A673 (cell line): Measurements from ENCODE around the gene CREB3L4. TPM values are rescaled to one million over a fixed set of nuclear protein-coding genes. Genes with fewer than 3 reads are reported as not detected.

Experiments
- BruUV-seq: library from RNA; stranded (reverse); fragments of 400-500 nt; replicated peaks from 2 replicates; lab custom pipeline; 2021; lab: Mats Ljungman, UMichigan
- CTCF ChIA-PET: fragments of 300-600 bp; sonication (Branson Sonifier 250); formaldehyde crosslinking; loops from one replicate; lab custom pipeline; 2022; ENCODE audit warnings: antibody characterized with exemption; lab: Charles Lee
- POLR2A ChIA-PET: fragments of 300-600 bp; sonication (Branson Sonifier 250); formaldehyde crosslinking; loops from one replicate; lab custom pipeline; 2022; ENCODE audit warnings: antibody characterized with exemption; ENCODE audit not compliant: low non-redundant PET; lab: Charles Lee
- DNase-seq: peaks from one replicate; pipeline ENCODE4 v3.0.0-alpha.2; 2015; ENCODE audit warnings: low spot score
- H3K27ac ChIP-seq: fragments of 200-600 bp; sonication (generic); 2 replicates; pipeline ENCODE4 v1.5.1; 2016; ENCODE audit warnings: mixed run types, low read depth, mild to moderate bottlenecking, mixed read lengths, antibody characterized with exemption, low read length; ENCODE audit not compliant: poor library complexity, severe bottlenecking
- H3K27me3 ChIP-seq: fragments of 200-600 bp; sonication (generic); replicated peaks from 2 replicates; pipeline ENCODE4 v1.6.1; 2017; ENCODE audit warnings: mixed run types, low read depth, mild to moderate bottlenecking, mixed read lengths, antibody characterized with exemption, low read length; ENCODE audit not compliant: insufficient read depth, poor library complexity
- H3K36me3 ChIP-seq: fragments of 200-600 bp; sonication (generic); 2 replicates; pipeline ENCODE4 v1.6.1; 2016; ENCODE audit warnings: mixed run types, mild to moderate bottlenecking, mixed read lengths, antibody characterized with exemption, low read length; ENCODE audit not compliant: insufficient read depth, poor library complexity, severe bottlenecking
- H3K4me1 ChIP-seq: fragments of 200-600 bp; sonication (generic); 2 replicates; pipeline ENCODE4 v1.6.1; 2017; ENCODE audit warnings: mixed run types, mild to moderate bottlenecking, mixed read lengths, antibody characterized with exemption, low read length; ENCODE audit not compliant: insufficient read depth, poor library complexity, severe bottlenecking
- H3K4me3 ChIP-seq: fragments of 200-600 bp; sonication (generic); 2 replicates; pipeline ENCODE4 v1.5.1; 2016; ENCODE audit warnings: low read depth, mixed run types, mild to moderate bottlenecking, mixed read lengths, low read length; ENCODE audit not compliant: poor library complexity, severe bottlenecking
- H3K9me3 ChIP-seq: fragments of 200-600 bp; sonication (generic); 2 replicates; pipeline ENCODE4 v1.6.1; 2016; ENCODE audit warnings: mixed run types, low read depth, mild to moderate bottlenecking, mixed read lengths, antibody characterized with exemption, low read length; ENCODE audit not compliant: poor library complexity, severe bottlenecking
- EZH2 ChIP-seq: fragments of 200-600 bp; sonication (generic); IDR thresholded peaks from 2 replicates; pipeline ENCODE4 v1.6.1; 2017; ENCODE audit warnings: borderline replicate concordance, low read depth, mild to moderate bottlenecking, mixed read lengths, antibody characterized with exemption, low read length; ENCODE audit not compliant: poor library complexity, severe bottlenecking
- intact Hi-C: fragments of 100-400 bp; cut with micrococcal nuclease; formaldehyde crosslinking; loops from one replicate; pipeline ENCODE4 v1.10.0; 2022; ENCODE audit not compliant: unreplicated experiment
- total RNA-seq: library from RNA; stranded (reverse); gene quantifications from 2 replicates; pipeline ENCODE4 v1.2.3, GENCODE V29; 2021
- TF ChIP-seq, protein P1 (sequence below): fragments of 300-800, 200-600 bp; sonication (generic); conservative IDR thresholded peaks from 2 replicates; pipeline ENCODE4 v1.5.1; 2017; ENCODE audit warnings: low read depth, mild to moderate bottlenecking, antibody characterized with exemption, low read length, moderate library complexity, mixed read lengths

Gene CREB3L4
- total RNA-seq, 1 experiment from 2014 or later: 8.7 TPM

DNA sequence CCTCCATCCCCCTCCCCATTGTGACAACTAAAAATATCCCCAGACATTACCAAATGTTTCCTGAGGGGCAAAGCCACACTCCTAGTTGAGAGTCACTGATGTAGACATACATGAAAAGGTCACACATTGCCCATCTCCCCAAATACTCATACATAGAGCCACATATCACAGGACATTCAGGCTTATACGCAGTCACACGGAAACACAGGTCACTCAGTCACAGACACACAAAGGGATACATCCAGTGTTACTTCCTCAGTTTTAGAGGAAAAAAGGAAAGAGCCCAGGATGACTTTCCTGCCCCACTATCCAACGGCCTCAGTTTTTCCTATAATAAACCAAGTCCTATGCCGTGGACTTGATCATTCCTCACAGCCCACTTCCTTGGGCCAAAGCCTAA is 6.3 kb upstream of the CREB3L4 start:
- Histone ChIP-seq H3K9me3 (no peaks in the 10 kb centered on the region), H3K36me3 (peaks cover 13% of the 10 kb centered on the region), H3K27me3 (no peaks in the 10 kb centered on the region), H3K4me1 (peaks cover 16% of the 10 kb centered on the region), H3K4me3 (peak overlapping the region; percentile 77), H3K27ac (peak overlapping the region; percentile 10)
- ChIA-PET CTCF (no interaction called here), POLR2A (interaction anchor here (0.7 kb wide), 1 partner anchor 13 kb away, joined by 3 read pairs; no protein-coding TSS in a partner anchor)
- no peak for DNase-seq
- TF ChIP-seq EZH2: no peak
- TF ChIP-seq, protein P1, sequence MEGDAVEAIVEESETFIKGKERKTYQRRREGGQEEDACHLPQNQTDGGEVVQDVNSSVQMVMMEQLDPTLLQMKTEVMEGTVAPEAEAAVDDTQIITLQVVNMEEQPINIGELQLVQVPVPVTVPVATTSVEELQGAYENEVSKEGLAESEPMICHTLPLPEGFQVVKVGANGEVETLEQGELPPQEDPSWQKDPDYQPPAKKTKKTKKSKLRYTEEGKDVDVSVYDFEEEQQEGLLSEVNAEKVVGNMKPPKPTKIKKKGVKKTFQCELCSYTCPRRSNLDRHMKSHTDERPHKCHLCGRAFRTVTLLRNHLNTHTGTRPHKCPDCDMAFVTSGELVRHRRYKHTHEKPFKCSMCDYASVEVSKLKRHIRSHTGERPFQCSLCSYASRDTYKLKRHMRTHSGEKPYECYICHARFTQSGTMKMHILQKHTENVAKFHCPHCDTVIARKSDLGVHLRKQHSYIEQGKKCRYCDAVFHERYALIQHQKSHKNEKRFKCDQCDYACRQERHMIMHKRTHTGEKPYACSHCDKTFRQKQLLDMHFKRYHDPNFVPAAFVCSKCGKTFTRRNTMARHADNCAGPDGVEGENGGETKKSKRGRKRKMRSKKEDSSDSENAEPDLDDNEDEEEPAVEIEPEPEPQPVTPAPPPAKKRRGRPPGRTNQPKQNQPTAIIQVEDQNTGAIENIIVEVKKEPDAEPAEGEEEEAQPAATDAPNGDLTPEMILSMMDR: no peak
- BruUV-seq: TSS peak; percentile 18
- intact Hi-C loops: loop anchor here (5.0 kb wide), 1 partner anchor 289 kb away; the partner anchor contains the start of gene ILF2

DNA sequence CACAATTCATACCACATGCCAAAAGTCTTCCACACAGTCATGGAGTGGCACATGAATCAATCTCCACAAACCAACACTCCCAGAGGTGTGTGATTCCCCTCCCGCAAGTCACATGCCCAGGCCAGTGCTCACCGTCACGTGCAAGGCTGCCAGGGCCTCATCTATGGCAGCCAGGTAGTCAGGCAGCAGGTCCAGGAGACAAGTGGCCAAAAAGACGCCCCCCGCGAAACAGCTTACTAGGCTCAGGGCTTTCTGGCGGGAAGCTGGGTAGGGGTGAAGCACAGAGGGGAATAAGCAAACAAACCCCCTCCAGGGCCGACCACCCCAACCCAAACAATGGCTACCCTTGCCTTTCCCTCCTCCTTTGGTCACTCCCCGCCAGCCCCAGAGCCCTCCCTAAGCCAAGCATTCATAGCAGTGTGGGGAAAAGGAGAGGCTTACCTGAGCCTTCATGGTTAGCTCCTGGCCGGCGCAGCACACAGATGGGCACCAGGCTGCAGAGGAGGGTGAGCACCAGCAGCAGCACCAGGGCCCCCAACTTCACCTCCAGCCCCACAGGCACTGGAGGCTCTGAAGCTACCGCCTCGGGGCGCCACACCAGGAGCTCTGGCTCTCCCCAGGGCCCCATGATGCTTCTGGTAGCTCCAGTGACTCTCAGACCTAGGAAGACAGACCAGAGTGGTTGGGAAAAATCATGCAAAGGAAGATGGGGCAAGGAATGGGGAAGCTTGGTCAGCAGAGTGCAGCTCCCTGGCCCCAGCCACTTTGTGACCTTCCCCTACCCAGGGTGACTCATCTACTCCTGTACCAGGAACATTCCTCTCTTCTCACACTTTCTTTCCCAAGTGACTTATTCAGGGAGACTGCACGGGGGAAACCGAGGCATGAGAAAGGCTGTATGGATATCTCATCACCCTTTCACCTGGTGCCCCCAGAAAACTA is 5.3 kb upstream of the CREB3L4 start:
- intact Hi-C loops: loop anchor here (5.0 kb wide), 1 partner anchor 290 kb away; the partner anchor contains the start of gene ILF2
- Histone ChIP-seq H3K27ac (peak overlapping the region; percentile 74), H3K36me3 (peaks cover 13% of the 10 kb centered on the region), H3K27me3 (no peaks in the 10 kb centered on the region), H3K9me3 (no peaks in the 10 kb centered on the region), H3K4me1 (peaks cover 20% of the 10 kb centered on the region), H3K4me3 (peak overlapping the region; percentile 77)
- CTCF ChIA-PET: interaction anchor here (1.6 kb wide), 1 partner anchor 16 kb away, joined by 3 read pairs; the partner anchor contains the start of gene DENND4B
- no peak for DNase-seq
- POLR2A ChIA-PET: interaction anchor here (0.7 to 1.0 kb wide), 2 partner anchors 14 to 28 kb away, joined by 3 read pairs; no protein-coding TSS in a partner anchor
- TF ChIP-seq, protein P1: no peak
- no peak for TF ChIP-seq EZH2
- BruUV-seq: no TSS peak

DNA sequence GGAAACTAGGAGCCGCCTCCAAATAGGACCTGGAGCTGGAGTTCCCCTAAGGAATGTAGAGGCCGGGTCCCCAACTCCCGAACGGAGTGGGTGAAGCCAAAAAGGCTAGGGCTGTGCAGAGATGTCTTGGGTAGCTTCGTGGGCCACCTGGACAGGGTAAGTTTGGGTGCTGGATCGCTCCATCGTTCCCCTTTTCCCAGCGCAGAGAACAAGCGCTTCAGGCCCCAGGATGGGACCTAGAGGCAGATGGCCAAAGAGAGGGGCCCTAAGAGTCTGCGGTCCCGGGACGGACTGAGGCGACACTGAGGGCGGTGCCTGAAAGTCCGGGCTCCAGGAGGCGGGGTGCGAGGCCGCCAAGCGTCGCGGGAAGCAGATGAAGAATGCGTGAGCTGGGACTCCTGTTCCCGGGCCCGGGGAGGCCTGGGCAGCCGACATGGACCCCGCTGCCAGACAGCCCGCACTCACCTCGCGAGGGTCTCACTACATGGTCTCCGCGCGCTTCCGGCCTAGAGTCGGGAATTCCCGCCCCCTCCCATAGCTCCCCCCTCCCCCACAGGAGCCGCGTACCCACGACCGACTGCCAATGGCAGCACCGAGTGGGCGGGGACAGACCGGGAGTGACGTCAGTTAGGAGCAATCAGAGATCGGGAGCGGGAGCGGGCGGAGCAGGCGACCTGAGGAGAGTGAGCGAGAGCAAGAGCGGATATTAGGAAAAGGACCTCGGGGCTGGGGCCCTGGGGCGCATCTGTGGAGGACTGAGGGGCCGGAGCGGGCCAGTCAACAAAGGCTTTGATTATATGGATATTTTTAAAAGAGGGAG is 4.5 kb upstream of the CREB3L4 start, which contains the start of gene SLC39A1:
SLC39A1 (minus strand) TSS at position 508 of the 820 bp plus-strand sequence. CDS start 822 bp downstream, outside the sequence.
- CTCF ChIA-PET: interaction anchor here (1.6 kb wide), 1 partner anchor 17 kb away, joined by 3 read pairs; the partner anchor contains the start of gene DENND4B
- intact Hi-C loops: loop anchor here (5.0 kb wide), 1 partner anchor 291 kb away; the partner anchor contains the start of gene ILF2

More for the DNA sequence above, 4.5 kb upstream of the CREB3L4 start, which contains the start of gene SLC39A1:
- H3K36me3 ChIP-seq: peaks cover 13% of the 10 kb centered on the region
- H3K27ac ChIP-seq: peak within 1 kb of the TSS; percentile 74
- no peaks in the 10 kb centered on the region for H3K27me3 ChIP-seq
- TF ChIP-seq EZH2: no peak
- TF ChIP-seq, protein P1: no peak
- H3K4me3 ChIP-seq: peak within 1 kb of the TSS; percentile 77
- BruUV-seq: no TSS peak
- H3K9me3 ChIP-seq: no peaks in the 10 kb centered on the region
- H3K4me1 ChIP-seq: peaks cover 20% of the 10 kb centered on the region
- POLR2A ChIA-PET: interaction anchor here (0.6 to 1.0 kb wide), 3 partner anchors 22 to 209 kb away, joined by 3 to 6 read pairs (median 3); partner anchors contain the start of gene RAB13
- peak; percentile 99 for DNase-seq
